Osteoblast (primary cell): ENCODE data around the gene CERS5. TPM values are rescaled to one million over a fixed set of nuclear protein-coding genes. Genes with fewer than 3 reads are reported as not detected.
A peak's percentile ranks its signal among the peaks of the same experiment; 100 is the strongest.

Experiments used
- DNase-seq: peaks from one replicate; pipeline ENCODE4 v3.0.0; 2011; ENCODE audit warnings: low spot score, mixed read lengths; ENCODE audit not compliant: insufficient read length; ENCODE audit errors: missing footprints
- H2AFZ ChIP-seq: 2 replicates; pipeline ENCODE4 v1.6.0; 2011; ENCODE audit warnings: mild to moderate bottlenecking, low read length
- H3K27ac ChIP-seq: 2 replicates; pipeline ENCODE4 v1.5.1; 2011; ENCODE audit warnings: mild to moderate bottlenecking, low read depth, low read length, moderate library complexity
- H3K27me3 ChIP-seq: 2 replicates; pipeline ENCODE4 v1.6.0; 2012; ENCODE audit warnings: mild to moderate bottlenecking, control low read depth, inconsistent platforms, low read length, moderate library complexity; ENCODE audit not compliant: insufficient read depth
- H3K36me3 ChIP-seq: 2 replicates; pipeline ENCODE4 v1.5.1; 2011; ENCODE audit warnings: mild to moderate bottlenecking, low read length, control low read depth, moderate library complexity; ENCODE audit not compliant: insufficient read depth
- H3K4me1 ChIP-seq: 2 replicates; pipeline ENCODE4 v1.5.1; 2011; ENCODE audit warnings: mild to moderate bottlenecking, low read length, control low read depth, moderate library complexity; ENCODE audit not compliant: insufficient read depth
- H3K4me2 ChIP-seq: 2 replicates; pipeline ENCODE4 v1.6.0; 2011; ENCODE audit warnings: mild to moderate bottlenecking, low read length; ENCODE audit not compliant: insufficient read depth
- H3K4me3 ChIP-seq: fragments of 200-600 bp; sonication (generic); 3 replicates; pipeline ENCODE4 v1.5.1; 2012; ENCODE audit warnings: mild to moderate bottlenecking, low read length, inconsistent platforms; ENCODE audit not compliant: insufficient read depth
- H3K79me2 ChIP-seq: 2 replicates; pipeline ENCODE4 v1.6.0; 2012; ENCODE audit warnings: mild to moderate bottlenecking, low read length, control low read depth, inconsistent platforms; ENCODE audit not compliant: insufficient read depth
- H3K9me3 ChIP-seq: 2 replicates; pipeline ENCODE4 v1.5.1; 2011; ENCODE audit warnings: low read depth, low read length, control low read depth
- H4K20me1 ChIP-seq: 2 replicates; pipeline ENCODE4 v1.6.0; 2012; ENCODE audit warnings: mild to moderate bottlenecking, low read length, control low read depth; ENCODE audit not compliant: insufficient read depth
- CTCF ChIP-seq: IDR thresholded peaks from 2 replicates; pipeline ENCODE4 v1.5.1; 2011; ENCODE audit warnings: mild to moderate bottlenecking, low read depth, low read length, moderate library complexity; ENCODE audit errors: extremely low read depth
- total RNA-seq: library from RNA; depleted of rRNA; stranded (reverse); fragments of >200 nt; gene quantifications from 2 replicates; pipeline ENCODE4 v1.2.3, GENCODE V29; 2012

The CERS5 gene
- total RNA-seq, 1 donor, result 33.7 TPM

- DNase-seq, result peak; percentile 70
- H3K4me2 ChIP-seq, result no peak overlapping the region
- H3K4me1 ChIP-seq, result peaks cover 11% of the 10 kb centered on the region
- peaks cover 3% of the 10 kb centered on the region for H4K20me1 ChIP-seq
- no peaks in the 10 kb centered on the region for H3K9me3 ChIP-seq
- no peaks in the 10 kb centered on the region for H3K27me3 ChIP-seq
- peaks cover 13% of the 10 kb centered on the region for H3K36me3 ChIP-seq
- H3K79me2 ChIP-seq, result peaks cover 15% of the 10 kb centered on the region
- H2AFZ ChIP-seq, result no peak overlapping the region
- TF ChIP-seq CTCF, result no peak
- H3K4me3 ChIP-seq, result no peak overlapping the region
- no peak overlapping the region for H3K27ac ChIP-seq
Observed at GRCh38 chr12:50082644-50083043, 84.5 kb downstream of the CERS5 start.

- Histone ChIP-seq H3K36me3 (no peaks in the 10 kb centered on the region), H3K4me1 (peaks cover 4% of the 10 kb centered on the region), H3K4me2 (no peak overlapping the region), H3K27ac (no peak overlapping the region), H3K9me3 (no peaks in the 10 kb centered on the region), H3K4me3 (no peak overlapping the region), H4K20me1 (peaks cover 3% of the 10 kb centered on the region), H2AFZ (no peak overlapping the region), H3K27me3 (no peaks in the 10 kb centered on the region), H3K79me2 (peaks cover 15% of the 10 kb centered on the region)
- no peak for TF ChIP-seq CTCF
- DNase-seq, result no peak
Observed at GRCh38 chr12:50081096-50081808, 85.9 kb downstream of the CERS5 start.

GRCh38 chr12:50079771-50080170 lies 87.4 kb downstream of the CERS5 start:
- no peaks in the 10 kb centered on the region for H3K27me3 ChIP-seq
- H4K20me1 ChIP-seq, result no peaks in the 10 kb centered on the region
- H3K9me3 ChIP-seq, result no peaks in the 10 kb centered on the region
- H3K4me3 ChIP-seq, result no peak overlapping the region
- H3K79me2 ChIP-seq, result peaks cover 6% of the 10 kb centered on the region
- H3K4me2 ChIP-seq, result no peak overlapping the region
- no peak overlapping the region for H2AFZ ChIP-seq
- no peak for DNase-seq
- H3K4me1 ChIP-seq, result peaks cover 7% of the 10 kb centered on the region
- no peak overlapping the region for H3K27ac ChIP-seq
- no peak for TF ChIP-seq CTCF
- no peaks in the 10 kb centered on the region for H3K36me3 ChIP-seq

Other genes starting within 250 kb of the CERS5 start
- gene AQP2, start 216.6 kb downstream of the CERS5 start, total RNA-seq, result not detected in 2 replicates
- not detected in 2 replicates for gene AQP5, start 205.5 kb downstream of the CERS5 start, total RNA-seq
- gene AQP6, start 194.4 kb downstream of the CERS5 start, total RNA-seq, result not detected in 2 replicates
- 12.7 and 16.5 TPM in 2 replicates for gene RACGAP1, start 141.9 kb downstream of the CERS5 start, total RNA-seq
- gene ASIC1, start 109.8 kb downstream of the CERS5 start, total RNA-seq, result 0.72 and 0.88 TPM in 2 replicates
- gene SMARCD1, start 82.0 kb downstream of the CERS5 start, total RNA-seq, result 50.3 and 53.0 TPM in 2 replicates
- gene GPD1, start 63.4 kb downstream of the CERS5 start, total RNA-seq, result under 0.01 TPM in 1 of 2 replicates, not detected in the other
- 29.0 and 29.8 TPM in 2 replicates for gene COX14, start 55.1 kb downstream of the CERS5 start, total RNA-seq
- gene LIMA1, start 116.2 kb upstream of the CERS5 start, total RNA-seq, result 433 and 436 TPM in 2 replicates
- gene FAM186A, start 229.2 kb upstream of the CERS5 start, total RNA-seq, result not detected in 2 replicates
- gene LARP4, start 233.5 kb upstream of the CERS5 start, total RNA-seq, result 36.5 and 37.6 TPM in 2 replicates